H1 (cell line): ENCODE measurements around the gene ZNF23. TPM values are rescaled to one million over a fixed set of nuclear protein-coding genes. Genes with fewer than 3 reads are reported as not detected.

Experiments
- CTCF ChIA-PET: fragments of 300-600 bp; sonication (Branson Sonifier 250); formaldehyde crosslinking; loops from one replicate; lab custom pipeline; 2021; ENCODE audit not compliant: partially characterized antibody; lab: Charles Lee
- POLR2A ChIA-PET: fragments of 300-600 bp; sonication (Branson Sonifier 250); formaldehyde crosslinking; loops from one replicate; lab custom pipeline; 2021; ENCODE audit warnings: inconsistent platforms; ENCODE audit not compliant: partially characterized antibody; lab: Charles Lee
- DNase-seq, 2 experiments: peaks; one replicate each; pipeline versions ENCODE4 v3.0.0 to v3.0.0-alpha.2; 2010 to 2022; ENCODE audit warnings: low spot score in 2 of 2, low read depth in 1 of 2, mixed read lengths in 1 of 2
- FAIRE-seq: peaks from 2 replicates; lab custom pipeline; 2011; peaks lifted over from hg19 to GRCh38; lab: Jason Lieb, UNC
- H2AFZ ChIP-seq: 2 replicates; pipeline ENCODE4 v1.8.1; 2012; ENCODE audit warnings: low read length, inconsistent platforms
- H2AK5ac ChIP-seq: 2 replicates; pipeline ENCODE4 v1.6.1; 2013; ENCODE audit warnings: low read depth, low read length
- H2BK120ac ChIP-seq: replicated peaks from 2 replicates; pipeline ENCODE3; 2013; ENCODE audit warnings: low read depth, low read length, inconsistent platforms
- H2BK12ac ChIP-seq: 2 replicates; pipeline ENCODE4 v1.6.1; 2013; ENCODE audit warnings: low read depth, low read length
- H2BK15ac ChIP-seq: 2 replicates; pipeline ENCODE4 v1.6.1; 2013; ENCODE audit warnings: low read length
- H2BK20ac ChIP-seq: 2 replicates; pipeline ENCODE4 v1.6.1; 2013; ENCODE audit warnings: low read length
- H2BK5ac ChIP-seq: 2 replicates; pipeline ENCODE4 v1.6.1; 2013; ENCODE audit warnings: low read depth, low read length
- H3K14ac ChIP-seq: 2 replicates; pipeline ENCODE4 v1.6.1; 2013; ENCODE audit warnings: inconsistent platforms; ENCODE audit not compliant: insufficient read length
- H3K18ac ChIP-seq: 2 replicates; pipeline ENCODE4 v1.6.1; 2013; ENCODE audit warnings: low read length; ENCODE audit errors: extremely low read depth
- H3K23ac ChIP-seq: 2 replicates; pipeline ENCODE4 v1.6.1; 2013; ENCODE audit warnings: inconsistent platforms; ENCODE audit not compliant: insufficient read length
- H3K23me2 ChIP-seq: 2 replicates; pipeline ENCODE4 v1.6.1; 2013; ENCODE audit warnings: low read depth, low read length
- H3K27ac ChIP-seq: 2 replicates; pipeline ENCODE4 v1.6.1; 2011; ENCODE audit warnings: low read depth, low read length, inconsistent platforms
- H3K27me3 ChIP-seq, 4 experiments: replicated peaks in 1 of 4; 1 replicate in 1 of 4; 2 replicates in 3 of 4; pipeline versions ENCODE4 v1.6.1 to v1.8.1; 2011 to 2013; ENCODE audit warnings: low read length in 3 of 4, mild to moderate bottlenecking in 3 of 4, inconsistent platforms in 2 of 4, mixed read lengths in 2 of 4, moderate library complexity in 1 of 4; ENCODE audit not compliant: control insufficient read depth in 3 of 4, insufficient read depth in 3 of 4; ENCODE audit errors: extremely low read depth in 1 of 4
- H3K36me3 ChIP-seq, 4 experiments: 2 replicates each; pipeline versions ENCODE4 v1.6.1 to v1.8.1; 2011 to 2013; ENCODE audit warnings: mild to moderate bottlenecking in 4 of 4, low read length in 3 of 4, moderate library complexity in 2 of 4, control low read depth in 1 of 4, inconsistent platforms in 1 of 4; ENCODE audit not compliant: insufficient read depth in 4 of 4, control insufficient read depth in 2 of 4
- H3K4ac ChIP-seq: replicated peaks from 2 replicates; pipeline ENCODE3; 2013; ENCODE audit warnings: low read length, low read depth, mixed read lengths, inconsistent platforms; ENCODE audit not compliant: insufficient read length
- H3K4me1 ChIP-seq, 4 experiments: replicated peaks in 1 of 4; 1 replicate in 1 of 4; 2 replicates in 3 of 4; pipeline versions ENCODE4 v1.6.1 to v1.8.1; 2011 to 2013; ENCODE audit warnings: low read length in 3 of 4, inconsistent platforms in 2 of 4, mixed read lengths in 1 of 4; ENCODE audit not compliant: insufficient read depth in 4 of 4, control insufficient read depth in 3 of 4
- H3K4me2 ChIP-seq, 2 experiments: 2 replicates each; pipeline versions ENCODE4 v1.6.1 to v1.8.1; 2011 to 2013; ENCODE audit warnings: low read depth in 2 of 2, low read length in 2 of 2, control low read depth in 1 of 2, inconsistent platforms in 1 of 2, mild to moderate bottlenecking in 1 of 2; ENCODE audit not compliant: insufficient read depth in 1 of 2
- H3K4me3 ChIP-seq, 4 experiments: fragments of 200-600, 300-600 bp in 1 of 4; sonication (generic), shearing (Covaris generic), sonication (Bioruptor Twin) in 1 of 4; 2 replicates each; pipeline versions ENCODE4 v1.5.1 to v1.8.1; 2011 to 2016; ENCODE audit warnings: low read length in 4 of 4, low read depth in 3 of 4, control low read depth in 2 of 4, inconsistent platforms in 2 of 4, mild to moderate bottlenecking in 2 of 4, mixed read lengths in 1 of 4, moderate library complexity in 1 of 4; ENCODE audit not compliant: insufficient read depth in 2 of 4; ENCODE audit errors: extremely low read depth in 1 of 4
- H3K56ac ChIP-seq: replicated peaks from 2 replicates; pipeline ENCODE3; 2013; ENCODE audit warnings: low read depth, mild to moderate bottlenecking, mixed read lengths, low read length, inconsistent platforms; ENCODE audit not compliant: insufficient read length
- H3K79me1 ChIP-seq: 2 replicates; pipeline ENCODE4 v1.6.1; 2013; ENCODE audit warnings: low read depth, low read length, control low read depth
- H3K79me2 ChIP-seq, 2 experiments: 2 replicates each; pipeline versions ENCODE4 v1.6.1 to v1.8.1; 2012 to 2013; ENCODE audit warnings: low read length in 2 of 2, mild to moderate bottlenecking in 2 of 2, inconsistent platforms in 1 of 2; ENCODE audit not compliant: insufficient read depth in 2 of 2, control insufficient read depth in 1 of 2
- H3K9ac ChIP-seq, 4 experiments: replicated peaks in 1 of 4; 1 replicate in 1 of 4; 2 replicates in 3 of 4; pipeline versions ENCODE4 v1.6.1 to v1.8.1; 2011 to 2013; ENCODE audit warnings: low read depth in 3 of 4, low read length in 3 of 4, control low read depth in 2 of 4, mild to moderate bottlenecking in 2 of 4, moderate library complexity in 2 of 4, inconsistent platforms in 1 of 4; ENCODE audit errors: extremely low read depth in 1 of 4
- H3K9me3 ChIP-seq, 2 experiments: 2 replicates each; pipeline versions ENCODE4 v1.6.1 to v1.8.1; 2012 to 2013; ENCODE audit warnings: mild to moderate bottlenecking in 2 of 2, moderate library complexity in 2 of 2, control low read depth in 1 of 2, inconsistent platforms in 1 of 2, low read depth in 1 of 2, low read length in 1 of 2, mixed read lengths in 1 of 2; ENCODE audit not compliant: insufficient read depth in 2 of 2
- H4K20me1 ChIP-seq, 2 experiments: replicated peaks in 1 of 2; 2 replicates each; pipeline versions ENCODE3 to v1.8.1; 2011 to 2013; ENCODE audit warnings: inconsistent platforms in 2 of 2, low read length in 2 of 2, mild to moderate bottlenecking in 1 of 2; ENCODE audit not compliant: insufficient read depth in 2 of 2, control insufficient read depth in 1 of 2
- H4K5ac ChIP-seq: 2 replicates; pipeline ENCODE4 v1.6.1; 2013; ENCODE audit warnings: low read length, low read depth, mixed read lengths, inconsistent platforms; ENCODE audit not compliant: insufficient read length
- H4K8ac ChIP-seq: 2 replicates; pipeline ENCODE4 v1.8.0; 2013; ENCODE audit warnings: mild to moderate bottlenecking, moderate library complexity, low read length, inconsistent platforms; ENCODE audit not compliant: insufficient read depth; ENCODE audit errors: extremely low read depth
- H4K91ac ChIP-seq: replicated peaks from 2 replicates; pipeline ENCODE3; 2013; ENCODE audit warnings: low read length, mixed read lengths, inconsistent platforms; ENCODE audit not compliant: insufficient read length
- MAFK ChIP-seq: IDR thresholded peaks from 2 replicates; pipeline ENCODE4 v1.6.1; 2012; ENCODE audit warnings: low read depth, mild to moderate bottlenecking, improper control_type of control experiment, low read length
- WGBS, 2 experiments: shearing (Covaris generic) in 1 of 2; methylation state at CpG; one replicate each; pipeline versions ENCODE4 v1.1.6 to v1.1.7; 2013 to 2015; ENCODE audit warnings: low lambda C conversion rate in 2 of 2, mixed read lengths in 2 of 2, inconsistent platforms in 1 of 2, low coverage in 1 of 2, missing lambda C conversion rate in 1 of 2; ENCODE audit not compliant: insufficient replicate concordance in 2 of 2, insufficient coverage in 1 of 2, insufficient read length in 1 of 2; ENCODE audit errors: extremely low coverage in 1 of 2, missing lambda C conversion rate in 1 of 2; 5-methylcytosine and 5-hydroxymethylcytosine counted together
- polyA plus RNA-seq, 7 experiments: library from polyadenylated mRNA; depleted of rRNA in 3 of 7; stranded (reverse) in 5 of 7; unstranded in 2 of 7; fragments of >200 nt in 5 of 7; fragments of 200-250 nt in 2 of 7; gene quantifications; 1 replicate in 5 of 7; 2 replicates in 1 of 7; 4 replicates in 1 of 7; pipeline versions ENCODE4 v1.2.1 to v1.2.3, GENCODE V29; 2011 to 2013; ENCODE audit warnings: missing spikeins in 2 of 7, mixed read lengths in 2 of 7
- total RNA-seq: library from RNA; stranded (reverse); fragmentation: NEBNext Ultra II Directional; extraction: Animal tissue kit (Norgen Biotek cat#: 25700); gene quantifications from 2 replicates; pipeline ENCODE4 v1.2.1, GENCODE V29; 2021

Gene ZNF23
- total and polyA plus RNA-seq, 2 of the 8 experiments (the other 6 are each of a cell fraction or from before 2014, with no cell fraction given) = 2.4 to 10.2 TPM

DNA sequence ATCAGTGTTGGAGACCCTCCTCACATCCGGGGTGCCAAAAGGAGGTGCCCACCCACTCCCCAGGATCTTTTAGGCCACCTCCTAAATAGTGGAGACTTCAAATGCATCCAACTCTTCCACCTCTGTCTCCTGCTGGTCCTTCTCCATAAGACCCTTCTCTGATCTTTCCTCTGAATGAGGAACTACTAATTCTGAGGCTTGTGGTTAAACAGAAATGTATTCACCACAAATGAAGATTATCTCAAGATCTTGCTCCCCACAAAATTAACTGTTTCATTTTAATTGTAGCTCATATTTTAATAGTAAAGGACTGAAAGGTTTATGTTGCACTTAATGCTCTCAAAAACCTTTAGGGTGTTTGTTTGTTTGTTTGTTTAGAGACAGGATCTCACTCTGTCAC is 54.3 kb downstream of the ZNF23 start:
- POLR2A ChIA-PET = interaction anchor here (0.6 kb wide), 1 partner anchor 57 kb away, joined by 3 read pairs; no protein-coding TSS in a partner anchor

More for the DNA sequence above, 54.3 kb downstream of the ZNF23 start:
- Histone ChIP-seq H4K91ac (no peak overlapping the region), H2AFZ (no peak overlapping the region), H4K20me1 (no peaks in the 10 kb centered on the region), H3K9ac (no peak overlapping the region), H3K27ac (no peak overlapping the region), H3K79me2 (no peaks in the 10 kb centered on the region), H3K56ac (no peak overlapping the region), H2BK20ac (no peak overlapping the region), H3K27me3 (no peaks in the 10 kb centered on the region), H3K4ac (no peak overlapping the region), H2BK15ac (no peak overlapping the region), H3K14ac (no peak overlapping the region), H3K4me1 (peaks cover 0 to 4% (median 0%) of the 10 kb centered on the region in 4 experiments; a peak in 1 of 7 replicates), H3K23me2 (no peaks in the 10 kb centered on the region; the same call in 1 of the 2 replicates), H4K8ac (no peak overlapping the region), H2BK5ac (no peak overlapping the region), H3K9me3 (no peaks in the 10 kb centered on the region), H3K18ac (no peak overlapping the region), H2BK12ac (no peak overlapping the region), H3K4me2 (no peak overlapping the region), H4K5ac (no peak overlapping the region), H3K4me3 (no peak overlapping the region), H2BK120ac (no peak overlapping the region), H3K79me1 (no peaks in the 10 kb centered on the region), H3K36me3 (no peaks in the 10 kb centered on the region), H2AK5ac (no peak overlapping the region), H3K23ac (no peak overlapping the region)
- CTCF ChIA-PET = interaction anchor here (0.6 to 2.8 kb wide), 6 partner anchors 14 to 92 kb away, joined by 3 to 9 read pairs (median 4); partner anchors contain the start of gene CALB2
- DNase-seq (no peak), FAIRE-seq (no peak)
- TF ChIP-seq MAFK = no peak
- 92% methylated on average over 1 of the region's 1 CpG; no CpG with 5 or more reads in 1 of the 2 experiments for WGBS, 2 experiments
